Midbrain (tissue), 1 donor: ENCODE results near the gene ACBD4.

Source experiments
- DNase-seq: peaks from one replicate; lab custom pipeline; 2025; lab: John Stamatoyannopoulos, UW

ACBD4 gene

DNA sequence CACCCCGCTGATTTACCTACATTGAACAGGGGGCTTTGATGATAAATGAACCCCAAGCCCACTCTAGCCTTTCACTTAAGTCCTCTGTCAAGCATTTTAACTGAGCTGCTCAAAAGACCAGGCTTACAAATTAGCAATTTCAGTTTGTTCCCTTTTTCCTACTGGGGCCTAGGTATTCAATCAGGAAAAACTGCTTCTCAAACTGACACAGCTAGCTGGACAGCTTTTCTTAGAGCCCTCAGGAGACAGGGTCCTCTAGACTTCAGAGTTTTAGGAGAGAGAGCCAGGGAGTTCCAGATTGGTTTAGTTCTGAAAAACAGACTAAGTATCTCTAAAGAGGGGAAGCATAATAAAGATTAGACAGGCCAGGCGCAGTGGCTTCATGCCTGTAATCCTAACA, 20.0 kb downstream of the ACBD4 start:
- no peak for DNase-seq

DNA sequence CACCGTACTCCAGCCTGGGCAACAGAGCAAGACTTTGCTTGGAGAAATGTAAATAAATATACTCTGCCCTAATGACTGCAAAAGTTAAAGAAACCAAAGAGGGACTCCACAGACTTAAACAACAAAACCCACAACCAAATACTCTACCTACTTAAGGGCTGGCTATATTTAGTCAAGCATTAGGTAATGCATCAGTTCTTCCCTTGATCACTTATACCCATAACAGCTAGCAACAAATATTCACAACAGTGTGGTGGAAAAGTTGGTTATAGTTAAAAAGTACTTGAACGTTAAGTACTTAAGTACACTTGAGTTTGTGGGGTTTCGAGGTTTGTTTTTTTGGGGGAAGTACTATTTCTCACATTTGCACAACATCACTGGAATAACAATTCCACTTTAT, 20.8 kb downstream of the ACBD4 start:
- DNase-seq = no peak

DNA sequence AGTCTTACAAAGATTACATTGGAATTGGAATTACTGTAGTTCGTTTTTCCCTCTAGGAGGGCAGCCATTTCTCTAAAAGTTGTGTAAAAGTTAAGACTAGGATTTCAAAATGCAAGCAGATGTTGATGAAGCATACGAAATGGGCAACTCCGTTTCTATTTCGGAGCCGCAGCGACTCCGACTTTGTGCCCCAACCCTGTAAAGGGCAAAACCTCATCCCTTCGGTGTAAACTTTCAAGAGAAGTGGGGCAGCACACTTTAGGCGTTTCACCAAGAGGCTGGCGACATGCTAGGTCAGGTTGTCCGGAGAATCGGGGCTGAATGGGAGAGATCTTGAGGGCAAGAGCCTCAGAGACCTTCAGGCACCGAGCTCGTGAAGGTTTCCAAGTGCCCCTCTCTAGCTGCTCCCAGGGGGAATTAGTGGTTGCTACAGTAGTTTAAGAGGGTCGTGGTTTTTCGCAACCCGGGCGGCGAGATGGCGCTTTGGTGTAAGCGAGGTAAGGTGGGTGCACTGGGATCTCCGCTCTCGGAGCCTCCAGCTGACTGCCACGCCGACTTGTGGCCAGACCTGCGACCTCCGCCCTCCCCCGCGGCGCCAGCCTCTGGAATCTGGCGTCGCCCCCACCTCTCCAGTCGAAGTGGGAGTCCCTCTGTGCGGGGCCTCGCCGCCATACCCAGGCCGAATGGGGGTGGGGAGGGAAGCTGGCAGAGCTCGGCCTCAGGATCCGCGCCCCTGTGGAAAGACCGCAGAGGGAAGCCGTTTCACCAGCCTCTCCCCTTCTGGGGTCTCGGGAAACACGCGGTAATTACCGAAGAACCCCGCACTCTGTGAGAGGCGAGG, 25.2 kb downstream of the ACBD4 start:
- DNase-seq = peak; percentile 67

DNA sequence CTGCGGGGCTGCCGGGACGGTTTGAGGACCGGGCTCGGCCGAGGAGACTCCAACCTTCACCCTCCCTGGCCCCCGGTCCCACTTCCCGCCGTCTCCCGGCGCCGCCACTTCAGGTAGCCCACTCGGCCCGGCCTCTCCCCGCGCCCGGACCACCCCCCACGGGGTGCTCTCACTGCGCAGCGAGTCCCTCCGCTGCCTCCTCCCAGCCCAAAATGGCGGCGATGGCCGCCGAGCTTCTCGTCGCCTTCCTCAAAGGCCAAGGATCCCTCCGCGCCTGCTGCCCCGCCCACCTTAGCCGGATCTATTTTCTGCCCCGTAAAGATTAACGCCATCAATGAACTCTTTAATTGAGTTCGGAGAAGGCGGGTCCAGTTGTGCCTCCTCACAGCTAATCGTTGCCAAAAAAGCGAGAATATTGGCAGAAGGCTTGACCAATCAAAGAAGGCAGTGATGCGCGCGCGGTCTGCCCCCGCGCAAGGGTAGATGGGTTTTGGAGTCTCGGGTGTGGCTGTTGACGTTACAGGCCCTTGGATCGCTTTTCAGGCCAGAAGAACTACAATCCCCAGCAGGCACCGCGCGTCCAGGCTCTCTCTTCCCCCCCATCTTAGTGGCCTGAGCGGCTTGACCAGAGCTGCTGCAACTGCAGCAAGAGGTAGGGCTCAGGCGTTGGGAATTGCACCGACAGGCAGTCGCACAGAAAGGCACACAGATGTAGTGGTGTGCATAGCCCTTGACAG, 26.0 kb downstream of the ACBD4 start, which contains the start of gene HEXIM2:
TSS of gene HEXIM2 (plus strand) at position 588 of the 737 bp plus-strand sequence. CDS start 919 bp downstream, outside the sequence.
- peak; percentile 100 for DNase-seq

DNA sequence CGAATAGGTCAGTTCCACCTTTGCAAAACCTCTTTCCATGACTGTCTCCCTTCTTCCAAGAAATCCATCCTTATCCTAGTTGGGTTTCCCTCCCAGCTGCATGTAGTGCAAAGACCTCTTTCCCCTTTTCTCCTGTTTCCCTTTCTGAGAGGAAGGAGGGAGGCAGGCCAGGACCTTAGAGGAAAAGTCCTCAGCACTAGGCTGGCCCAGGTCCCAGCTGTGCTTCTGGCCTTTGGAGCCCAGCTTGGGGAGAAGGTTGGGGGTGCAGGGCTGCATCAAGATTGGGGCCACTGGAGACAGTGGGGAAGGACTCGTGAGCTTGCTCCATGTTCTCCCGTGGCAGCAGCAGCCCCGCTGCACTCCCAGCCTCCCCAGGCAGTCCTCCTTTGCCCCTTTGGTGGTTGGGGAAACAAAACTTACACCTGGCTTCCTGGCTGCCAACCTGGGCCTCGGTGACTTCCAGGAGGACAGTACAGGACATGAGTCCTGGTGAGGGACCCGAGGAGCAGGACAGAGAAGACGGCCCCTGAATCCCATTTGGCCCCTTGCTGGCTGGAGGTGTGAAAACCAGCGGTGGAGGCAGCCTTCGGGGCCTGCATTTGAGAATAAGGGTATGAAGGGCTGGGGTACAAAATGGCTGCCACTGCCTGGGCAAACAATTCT, 26.7 kb downstream of the ACBD4 start:
- no peak for DNase-seq

DNA sequence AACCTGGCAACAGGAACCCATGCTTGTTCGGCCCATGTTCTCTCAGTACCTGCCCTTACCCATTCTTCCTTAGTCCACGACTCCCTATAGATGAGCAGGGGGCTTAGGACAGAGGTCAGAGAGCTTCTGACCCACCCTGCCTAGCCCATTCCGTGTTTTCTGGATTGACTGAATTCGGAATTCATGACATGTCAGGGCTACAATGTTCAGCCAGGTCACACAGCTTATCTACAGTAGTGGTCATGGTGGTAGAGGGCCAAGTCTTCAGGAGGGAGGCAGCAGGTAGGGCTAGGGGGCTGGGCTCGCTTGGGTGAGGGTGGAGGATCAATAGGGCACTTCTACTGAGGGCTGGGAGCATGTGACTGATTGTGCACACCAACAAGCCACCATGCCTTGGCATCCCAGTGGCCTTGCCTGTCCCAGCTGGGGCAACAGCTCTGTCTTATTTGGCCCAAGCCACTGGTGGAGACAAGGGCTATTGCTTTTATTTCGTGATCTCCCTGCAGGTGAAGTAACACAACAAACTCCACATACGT, 29.3 kb downstream of the ACBD4 start:
- DNase-seq = no peak

DNA sequence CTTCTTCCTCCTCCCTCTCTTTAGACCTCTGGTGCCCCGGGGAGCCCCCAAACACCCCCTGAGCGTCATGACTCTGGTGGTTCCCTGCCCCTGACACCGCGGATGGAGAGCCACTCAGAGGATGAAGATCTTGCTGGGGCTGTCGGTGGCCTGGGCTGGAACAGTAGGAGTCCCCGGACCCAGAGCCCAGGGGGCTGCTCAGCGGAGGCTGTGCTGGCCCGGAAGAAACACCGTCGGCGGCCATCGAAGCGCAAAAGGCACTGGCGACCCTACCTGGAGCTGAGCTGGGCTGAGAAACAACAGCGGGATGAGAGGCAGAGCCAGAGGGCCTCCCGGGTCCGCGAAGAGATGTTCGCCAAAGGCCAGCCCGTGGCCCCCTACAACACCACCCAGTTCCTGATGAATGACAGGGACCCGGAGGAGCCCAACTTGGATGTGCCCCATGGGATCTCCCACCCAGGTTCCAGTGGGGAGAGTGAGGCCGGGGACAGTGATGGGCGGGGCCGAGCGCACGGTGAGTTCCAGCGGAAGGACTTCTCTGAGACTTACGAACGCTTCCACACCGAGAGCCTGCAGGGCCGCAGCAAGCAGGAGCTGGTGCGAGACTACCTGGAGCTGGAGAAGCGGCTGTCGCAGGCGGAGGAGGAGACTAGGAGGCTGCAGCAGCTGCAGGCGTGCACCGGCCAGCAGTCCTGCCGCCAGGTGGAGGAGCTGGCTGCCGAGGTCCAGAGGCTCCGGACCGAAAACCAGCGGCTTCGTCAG, 33.7 kb downstream of the ACBD4 start:
- DNase-seq = no peak

DNA sequence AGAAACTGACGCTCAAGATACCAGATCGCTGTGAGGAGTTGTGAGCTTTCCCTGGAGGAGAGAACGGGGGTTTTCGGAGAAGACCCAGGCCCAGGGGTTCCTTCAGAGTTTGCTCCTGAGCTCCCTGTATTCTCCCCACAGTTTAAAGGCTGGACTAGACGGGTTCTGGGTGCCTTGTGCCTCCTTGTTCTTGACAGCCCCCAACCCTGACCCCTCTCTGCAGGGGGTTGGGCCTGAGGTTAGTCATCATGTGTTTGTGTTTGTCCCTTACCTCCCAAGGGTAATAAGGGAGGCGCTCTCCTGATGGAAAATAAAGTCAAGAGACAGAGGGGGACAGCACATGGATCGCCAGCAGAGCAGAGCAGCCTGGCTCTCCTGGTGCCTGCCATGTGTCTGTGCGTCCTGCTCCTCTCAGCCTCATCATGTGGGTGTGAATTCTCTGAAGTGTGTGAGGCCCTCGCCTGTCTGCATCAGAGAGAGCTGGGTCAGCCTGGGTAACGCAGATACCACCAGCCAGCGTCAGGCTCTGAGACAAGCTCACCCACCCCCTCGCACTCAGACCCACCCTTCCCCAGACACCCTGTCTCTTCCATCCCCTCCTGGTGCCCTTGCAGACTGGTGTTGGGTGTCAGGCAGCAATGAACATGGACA, 34.9 kb downstream of the ACBD4 start:
- DNase-seq = no peak

DNA sequence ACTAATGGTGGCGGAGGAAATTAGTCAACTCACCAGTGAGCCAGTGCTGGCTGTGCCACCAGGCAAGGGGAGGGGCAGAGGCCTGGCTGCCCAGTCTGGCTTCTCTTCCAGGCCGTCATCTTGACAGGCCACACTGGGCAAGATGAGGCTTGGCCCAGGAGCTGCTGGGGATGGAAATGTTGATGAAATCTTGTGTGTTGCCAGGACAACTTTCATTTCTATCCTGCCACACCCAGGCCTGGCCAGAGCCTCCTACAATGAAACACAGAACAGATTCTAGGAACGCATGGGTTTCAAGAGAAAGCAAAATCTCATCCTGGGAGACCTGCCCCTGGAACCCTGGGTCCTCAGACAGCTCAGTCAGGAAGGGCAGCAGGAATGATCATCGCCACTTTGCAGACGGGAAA, 35.4 kb downstream of the ACBD4 start:
- no peak for DNase-seq

DNA sequence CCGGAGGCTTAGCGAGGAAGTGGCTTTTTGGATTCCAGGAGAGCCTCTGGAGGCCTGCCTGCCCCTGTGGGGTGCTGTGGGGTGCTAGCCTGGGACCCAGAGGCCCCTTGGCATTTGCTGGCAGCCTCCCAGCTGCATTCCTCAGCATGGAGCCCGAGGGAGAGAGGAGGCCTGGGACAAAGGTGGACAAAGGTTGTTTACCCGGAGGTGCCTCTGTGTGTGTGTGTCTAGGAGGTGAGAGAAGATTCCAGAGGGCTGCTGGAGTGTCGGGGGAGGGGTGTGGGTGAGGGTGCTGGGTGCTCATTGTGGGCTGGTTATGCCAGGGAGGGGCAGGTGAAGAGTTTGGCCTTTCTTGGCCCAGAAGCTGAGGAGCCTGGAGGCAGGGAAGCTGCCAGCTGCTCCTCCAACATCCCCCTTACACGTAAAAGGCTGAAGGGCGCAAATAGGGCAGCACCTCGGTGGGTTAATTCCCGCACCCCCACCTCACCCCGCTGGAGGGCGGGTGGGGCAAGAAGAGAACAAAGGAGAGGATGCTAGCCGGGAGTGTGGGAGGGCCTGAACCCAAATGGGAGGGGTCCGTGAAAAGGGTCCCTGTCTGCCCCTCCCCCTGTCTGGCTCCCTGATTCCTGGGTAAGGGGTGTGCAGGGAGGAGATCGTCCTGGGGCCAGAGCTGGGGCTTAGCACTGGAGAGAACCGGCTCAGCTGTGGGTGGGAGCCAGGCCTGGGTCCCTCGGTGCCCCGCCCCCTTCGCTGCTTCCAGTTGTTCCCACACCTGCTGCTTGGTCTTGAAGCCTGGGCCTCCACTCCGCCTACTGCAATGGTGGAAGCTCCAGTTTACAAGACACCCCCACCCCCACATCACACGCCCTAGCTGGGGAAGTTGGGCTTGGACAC, 36.1 kb downstream of the ACBD4 start:
- DNase-seq = no peak

DNA sequence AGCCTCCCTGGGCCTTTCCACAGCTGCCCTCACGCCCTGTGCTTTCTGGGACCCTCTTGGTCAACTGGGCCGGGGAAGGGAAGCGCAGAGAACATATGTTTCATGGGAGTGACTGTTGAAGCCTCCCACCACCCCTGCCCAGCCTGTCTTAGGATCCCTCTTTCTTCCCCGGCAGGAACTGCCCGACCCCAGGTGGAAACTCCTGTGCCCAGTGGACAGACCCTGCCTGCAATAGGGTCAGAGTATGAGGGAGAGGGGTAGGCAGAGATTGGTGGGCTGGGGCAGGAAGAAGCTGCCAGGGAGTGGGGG, 36.7 kb downstream of the ACBD4 start:
- no peak for DNase-seq

DNA sequence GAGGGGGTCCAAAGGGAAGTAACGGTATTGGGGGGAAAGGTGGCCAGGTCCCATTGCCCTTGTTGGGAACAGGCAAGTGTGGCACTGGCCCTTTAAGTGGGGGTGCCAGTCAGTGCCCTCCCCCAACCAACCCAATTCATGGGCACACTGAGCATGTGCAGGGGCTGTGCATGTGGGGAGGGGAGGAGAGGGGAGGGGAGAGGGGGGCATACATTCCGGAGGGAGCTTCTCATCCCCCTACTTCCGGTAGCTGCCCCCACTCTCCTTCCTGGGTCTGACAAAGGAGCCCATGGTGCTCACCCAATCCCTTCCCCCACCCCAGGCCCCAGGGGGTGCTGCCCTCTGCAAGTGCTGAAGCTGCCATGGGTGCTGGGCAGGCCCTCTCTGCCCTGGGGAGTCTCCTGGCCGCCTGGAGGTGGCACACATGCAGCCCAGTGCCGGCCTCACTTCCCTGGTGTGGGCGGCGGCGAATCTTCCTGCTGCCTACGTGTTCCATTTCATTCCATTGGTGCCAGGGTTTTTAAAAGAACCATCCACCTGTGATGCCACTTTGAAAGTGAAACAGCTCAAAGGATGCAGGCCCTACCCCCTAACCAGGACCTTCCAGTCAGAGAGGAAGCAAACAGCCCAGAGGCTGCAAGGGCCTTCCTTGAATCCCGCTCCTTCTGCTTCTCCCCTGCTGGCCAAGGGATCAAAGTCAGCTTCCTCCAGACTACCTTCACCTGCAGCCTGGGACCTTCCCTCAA, 37.2 kb downstream of the ACBD4 start:
- DNase-seq = peak; percentile 93

DNA sequence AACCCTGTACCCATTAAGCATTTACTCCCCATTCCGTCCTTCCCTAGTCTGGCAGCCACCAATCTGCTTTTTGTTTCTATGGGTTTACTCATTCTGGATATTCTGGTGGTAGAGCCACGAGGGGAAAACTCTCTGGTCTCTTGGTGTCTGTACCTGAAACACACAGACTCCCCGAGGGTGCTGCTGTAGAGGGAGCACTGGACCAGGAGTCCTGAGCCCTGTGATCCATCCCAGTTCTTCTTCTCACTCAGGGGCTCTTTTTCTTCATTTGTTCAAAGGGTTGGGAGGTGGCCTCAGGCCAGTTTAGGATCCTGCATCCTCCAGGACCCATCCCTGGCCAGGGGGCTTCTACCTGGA, 40.2 kb downstream of the ACBD4 start:
- no peak for DNase-seq

DNA sequence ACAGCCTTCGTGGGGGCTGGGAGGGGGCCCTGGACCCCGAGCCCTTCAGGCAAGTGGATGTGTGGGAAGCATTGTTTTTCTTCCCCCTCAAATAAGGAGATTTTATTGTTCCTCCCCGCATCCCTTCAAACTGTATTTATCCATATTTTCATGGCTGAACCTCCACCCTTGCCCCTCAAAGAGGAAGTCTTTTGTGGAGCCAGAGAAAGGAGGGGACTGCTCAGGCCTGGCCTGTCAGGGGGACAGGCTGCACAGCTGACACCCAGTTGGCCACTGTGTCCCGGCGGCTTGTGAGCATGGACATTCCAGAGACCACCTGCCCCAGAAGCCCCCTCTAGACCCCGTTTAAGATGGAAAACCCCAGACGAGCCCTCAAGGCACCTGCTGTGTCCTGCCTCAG, 42.1 kb downstream of the ACBD4 start:
- DNase-seq = no peak

DNA sequence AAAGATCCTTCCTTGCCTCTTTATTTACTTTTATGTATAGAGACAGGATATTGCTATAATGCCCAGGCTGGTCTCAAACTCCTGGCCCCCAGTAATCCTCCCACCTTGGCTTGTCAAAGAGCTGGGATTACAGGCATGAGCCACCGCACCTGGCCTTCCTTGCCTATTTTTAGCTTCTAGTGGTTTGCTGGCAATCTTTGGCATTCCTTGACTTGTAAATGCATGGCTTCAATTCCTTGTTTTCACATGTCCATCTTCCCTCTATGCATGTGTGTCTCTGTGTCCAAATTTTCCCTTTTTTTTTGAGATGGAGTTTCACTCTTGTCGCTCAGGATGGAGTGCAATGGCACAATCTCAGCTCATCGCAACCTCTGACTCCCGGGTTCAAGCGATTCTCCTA, 48.7 kb downstream of the ACBD4 start:
- no peak for DNase-seq

DNA sequence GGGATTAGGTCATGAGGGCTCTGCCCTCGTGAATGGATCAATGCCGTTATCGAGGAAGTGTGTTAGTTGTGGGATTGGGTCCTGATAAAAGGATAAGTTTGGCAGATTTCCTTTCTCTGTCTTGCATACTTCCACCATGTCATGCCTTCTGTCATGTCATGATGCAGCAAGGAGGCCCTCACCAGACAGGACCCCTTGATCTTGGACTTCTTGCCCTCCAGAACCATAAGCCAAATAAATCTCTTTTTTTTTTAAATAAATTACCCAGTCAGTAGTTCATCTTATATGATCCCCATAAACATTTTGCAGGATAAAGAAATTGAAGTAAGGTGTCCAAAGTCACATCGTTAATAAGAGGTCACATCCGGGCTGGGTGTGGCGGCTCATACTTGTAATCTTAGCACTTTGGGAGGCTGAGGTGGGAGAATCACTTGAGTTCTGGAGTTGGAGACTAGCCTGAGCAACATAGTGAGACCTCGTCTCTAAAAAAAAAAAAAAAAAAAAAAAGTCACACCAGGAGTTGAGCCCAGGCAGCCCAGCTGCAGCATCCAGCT, 51.4 kb downstream of the ACBD4 start:
- DNase-seq = no peak

DNA sequence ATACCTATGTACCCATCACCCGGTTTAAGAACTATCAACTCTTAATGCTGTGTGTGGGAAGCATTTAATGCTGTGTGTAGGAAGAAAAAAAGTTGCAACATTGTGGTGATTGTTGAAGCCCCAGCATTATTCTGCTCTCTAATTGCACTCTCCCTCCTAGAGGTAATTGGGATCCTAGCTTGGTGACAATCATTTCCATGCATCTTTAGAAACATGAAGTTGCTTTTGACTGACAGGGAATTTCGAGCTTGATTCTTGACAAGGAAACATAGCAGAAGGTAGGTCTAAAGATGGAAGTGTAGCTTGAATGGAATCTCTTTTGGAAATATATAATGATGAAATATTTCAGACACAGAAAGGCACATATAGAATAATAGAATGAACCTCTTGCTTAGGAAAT, 53.5 kb downstream of the ACBD4 start:
- no peak for DNase-seq

DNA sequence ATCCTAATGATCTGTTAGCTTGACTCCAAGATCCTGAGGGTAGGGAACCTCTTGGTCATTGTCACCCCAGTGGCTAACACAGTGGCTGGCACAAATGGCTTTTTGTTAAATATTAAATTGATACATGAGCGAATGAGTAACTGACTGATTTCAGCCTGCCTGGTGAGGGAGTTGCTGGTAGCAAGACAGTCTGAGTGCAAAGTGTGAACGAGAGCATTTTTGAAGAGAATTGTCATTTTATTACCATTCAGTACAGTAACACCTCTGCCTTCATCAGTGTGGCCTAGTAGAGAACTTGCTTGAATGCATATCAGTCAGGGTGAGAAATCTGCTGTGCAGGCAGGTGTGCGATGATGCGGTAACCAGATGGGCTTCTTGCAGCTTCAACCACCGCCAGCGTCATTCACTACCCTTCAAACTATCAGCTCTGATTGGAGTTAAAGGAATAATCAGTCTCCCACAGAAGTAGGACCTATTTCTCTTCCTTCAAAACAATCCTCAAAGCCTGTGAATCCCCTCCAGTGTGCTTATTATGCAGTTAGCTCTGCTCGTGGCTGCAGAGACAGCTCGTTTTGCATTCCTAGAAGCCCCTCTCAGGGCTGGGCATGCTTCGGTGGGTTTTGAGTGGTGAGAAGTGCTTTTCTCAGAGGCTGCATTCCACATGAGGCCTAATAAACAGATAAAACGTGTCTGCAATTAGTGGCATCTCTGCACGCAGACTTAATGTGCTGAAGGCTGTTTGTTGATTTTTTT, 55.2 kb downstream of the ACBD4 start:
- DNase-seq = no peak
